NCI-H1105 treated with DMSO at 0.1 percent for 48 hours (cell line): Measurements from ENCODE around the gene PTPN9.
"Not testable (repeated sequence)": the region's sequence is repeated elsewhere in the genome, so short reads cannot be mapped to it uniquely, and the experiment has no call there.

Source experiments
- DNase-seq: peaks from one replicate; lab custom pipeline; 2025; lab: John Stamatoyannopoulos, UW

PTPN9 gene

DNA sequence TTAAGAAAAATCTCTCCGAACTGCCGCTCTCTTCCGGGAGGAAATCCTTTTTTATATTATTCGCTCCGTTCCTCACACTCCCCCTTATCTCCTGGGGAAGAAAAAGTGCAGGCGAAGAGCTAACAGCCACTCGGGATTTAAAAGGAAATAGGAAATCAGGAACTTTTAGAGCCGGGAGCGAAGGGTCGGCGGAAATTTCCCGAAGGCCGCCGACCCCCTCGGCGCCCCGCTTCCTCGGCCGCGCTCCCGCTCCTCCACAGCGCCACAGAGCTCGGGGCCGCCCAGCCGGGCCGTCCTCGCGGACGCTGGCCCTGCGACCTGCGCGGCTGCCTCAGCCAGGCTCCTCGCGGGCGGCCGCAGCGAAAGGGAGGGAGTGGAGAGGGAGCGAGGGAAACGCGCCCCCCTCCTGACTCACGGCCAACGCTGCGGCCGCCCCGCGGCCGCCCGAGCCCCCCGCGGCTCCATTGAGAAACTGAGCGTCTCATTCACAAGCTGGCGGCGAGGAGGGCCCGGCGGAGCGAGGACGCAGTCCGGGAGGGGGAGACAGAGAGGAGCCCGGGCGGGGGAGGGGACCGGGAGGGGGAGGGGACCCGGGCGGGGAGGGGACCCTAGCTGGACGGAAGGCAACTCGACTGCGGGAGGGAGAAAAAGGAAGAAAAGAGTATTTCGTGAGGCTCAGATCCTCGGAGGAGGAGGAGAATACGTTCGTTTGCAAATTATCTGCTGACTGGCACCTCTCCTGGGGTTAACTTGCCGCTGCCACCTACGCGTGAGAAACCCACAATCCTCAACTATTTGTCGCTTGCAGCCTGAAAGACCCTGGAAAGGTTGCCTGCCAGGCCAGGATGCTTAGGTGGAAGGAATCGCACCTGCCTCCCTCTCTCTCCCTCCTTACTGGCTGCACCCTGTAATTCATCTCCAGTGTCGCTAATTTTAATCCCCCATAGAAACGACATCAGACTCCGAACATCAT lies at the start of gene PTPN9:
Gene PTPN9, minus strand, starts transcription at position 368 of the 973 bp plus-strand sequence. CDS start 539 bp downstream, outside the sequence.
- peak; percentile 58 for DNase-seq

DNA sequence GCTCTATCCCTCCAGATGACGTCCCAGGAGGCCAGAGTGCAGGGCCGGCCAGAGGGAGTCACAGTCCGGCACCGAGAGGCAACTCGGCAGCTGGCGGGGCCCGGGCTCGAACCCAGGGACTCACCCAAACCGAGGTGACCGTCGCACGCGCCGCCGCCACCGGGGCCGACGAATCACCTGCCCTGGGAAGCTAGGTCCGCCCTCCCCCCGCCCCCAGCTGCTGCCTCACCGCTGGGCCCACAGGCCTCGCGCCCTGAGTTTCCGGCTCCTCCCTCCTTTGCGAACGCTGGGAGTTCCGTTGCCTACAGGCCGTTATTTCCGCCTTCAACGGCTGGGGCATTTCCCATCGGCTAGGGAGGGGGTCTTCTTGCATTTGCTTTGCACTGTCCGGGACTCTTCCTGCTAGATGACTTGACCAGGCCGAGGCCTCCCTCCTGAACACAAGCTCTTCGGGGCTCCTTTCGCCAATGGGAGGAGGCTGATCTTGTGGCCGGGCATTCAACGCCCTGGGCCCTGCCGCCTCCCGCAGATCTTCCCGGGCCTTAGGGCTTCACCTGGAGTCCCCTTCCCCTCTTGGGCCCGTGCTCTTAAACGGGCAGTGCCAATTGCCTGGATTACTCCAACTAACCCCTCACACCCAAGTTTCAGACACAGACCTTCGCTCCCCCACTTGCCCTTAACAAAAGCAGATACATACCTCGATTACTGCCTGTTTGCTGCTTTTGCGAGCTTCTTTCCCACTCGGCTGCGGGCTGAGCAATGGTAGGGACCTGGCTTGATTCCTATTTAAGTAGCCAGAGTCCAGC lies 46.6 kb upstream of the PTPN9 start, which contains the start of gene SNUPN:
Gene SNUPN, minus strand, starts transcription at position 184 of the 806 bp plus-strand sequence. CDS start 4,674 bp downstream, outside the sequence.
- peak; percentile 77 for DNase-seq

GRCh38 chr15:75622505-75622904 lies 43.4 kb upstream of the PTPN9 start:
- DNase-seq: no peak

DNA sequence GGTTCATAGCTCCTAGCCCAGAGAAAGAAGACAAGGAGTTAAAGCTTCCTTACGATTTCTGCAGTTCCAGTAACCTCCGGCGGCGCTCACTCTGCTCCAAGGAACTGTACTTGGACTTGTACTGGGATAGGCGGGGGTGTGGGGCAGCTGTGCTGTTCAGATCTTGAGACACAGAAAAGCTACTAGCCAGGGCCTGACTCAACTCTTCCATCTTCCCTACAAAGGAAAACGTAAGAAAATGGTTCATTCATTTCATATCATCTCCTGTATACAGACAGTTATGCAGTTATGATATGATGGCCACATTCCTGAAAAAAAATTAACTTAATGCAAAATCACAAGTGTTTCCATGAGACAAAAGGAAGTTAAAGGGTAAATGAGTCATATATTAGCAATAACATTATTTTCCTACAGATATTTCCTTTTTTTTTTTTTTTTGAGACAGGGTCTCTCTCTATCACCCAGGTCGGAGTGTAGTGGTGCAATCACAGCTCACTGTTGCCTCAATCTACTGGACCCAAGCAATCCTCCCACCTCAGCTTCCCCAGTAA lies 41.8 kb upstream of the PTPN9 start:
- no peak for DNase-seq

- DNase-seq: no peak
Observed at GRCh38 chr15:75620058-75620820, 41.1 kb upstream of the PTPN9 start.

DNA sequence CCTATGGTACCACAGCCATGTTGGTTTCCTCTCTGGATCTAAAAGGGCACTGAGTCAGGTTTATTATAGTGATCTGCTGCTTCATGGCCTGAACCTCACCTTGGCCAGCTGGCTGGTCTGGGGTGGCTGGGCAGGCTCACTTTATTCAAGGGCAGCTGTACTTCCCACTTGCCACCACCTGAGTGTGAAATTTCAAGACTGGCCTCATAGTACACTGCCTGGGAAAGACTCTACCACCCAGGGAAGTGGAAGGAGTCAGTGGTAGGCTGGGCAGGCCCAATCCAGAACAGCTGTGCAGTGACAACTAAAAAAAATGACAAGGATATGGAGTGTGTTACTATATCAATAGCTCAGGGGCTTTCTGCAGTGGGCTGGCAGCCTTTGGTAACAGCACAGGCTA lies 37.7 kb upstream of the PTPN9 start:
- DNase-seq: no peak

DNA sequence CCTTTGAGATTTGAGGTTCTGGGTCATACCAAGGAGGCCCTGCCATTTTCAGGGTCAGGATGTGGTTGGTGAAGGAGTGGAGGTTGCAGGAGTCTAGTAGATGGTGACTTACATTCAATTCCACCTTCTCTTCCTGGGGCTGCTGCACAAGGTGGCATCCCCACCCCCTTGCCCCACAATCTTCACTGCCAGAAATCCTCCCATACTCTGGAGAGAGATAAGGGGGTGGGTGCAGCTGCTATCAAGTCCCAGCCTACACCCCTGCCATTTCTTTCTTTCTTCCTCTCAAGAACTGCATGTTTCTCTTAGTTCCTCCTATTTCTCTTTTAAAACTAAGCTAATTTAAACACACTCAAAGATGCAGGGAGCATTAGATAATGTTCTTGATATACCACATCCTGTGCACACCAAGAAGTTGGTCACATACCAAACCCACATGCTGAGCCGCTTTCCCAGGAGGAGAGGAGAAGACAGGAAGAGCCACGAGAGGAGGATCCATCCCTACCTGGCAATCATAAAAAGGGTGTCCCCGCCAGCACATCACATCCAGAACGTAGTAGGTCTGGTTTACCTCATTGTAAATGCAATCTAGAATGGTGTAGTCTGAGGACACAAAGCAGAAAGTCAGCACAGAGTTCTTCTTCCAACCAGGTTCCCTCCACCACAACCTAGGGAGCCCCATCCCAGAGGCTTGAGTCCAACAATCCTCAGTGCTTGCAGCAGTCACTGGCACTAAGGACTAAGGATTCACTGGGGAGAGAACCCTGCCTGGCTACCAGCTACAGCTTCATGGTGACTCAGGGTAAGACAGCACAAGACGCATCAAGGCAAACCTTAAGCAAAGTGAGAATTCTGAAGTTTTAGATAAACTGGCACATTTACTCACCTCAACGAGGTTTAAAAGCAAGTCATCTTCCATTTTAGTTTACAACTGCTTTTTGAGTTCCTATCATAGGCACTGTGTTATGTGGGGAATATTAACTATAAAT lies 27.9 kb upstream of the PTPN9 start:
- DNase-seq: no peak

- no peak for DNase-seq
Observed at GRCh38 chr15:75606026-75606425, 26.9 kb upstream of the PTPN9 start.

GRCh38 chr15:75599401-75599800 lies 20.3 kb upstream of the PTPN9 start:
- DNase-seq: no peak

DNA sequence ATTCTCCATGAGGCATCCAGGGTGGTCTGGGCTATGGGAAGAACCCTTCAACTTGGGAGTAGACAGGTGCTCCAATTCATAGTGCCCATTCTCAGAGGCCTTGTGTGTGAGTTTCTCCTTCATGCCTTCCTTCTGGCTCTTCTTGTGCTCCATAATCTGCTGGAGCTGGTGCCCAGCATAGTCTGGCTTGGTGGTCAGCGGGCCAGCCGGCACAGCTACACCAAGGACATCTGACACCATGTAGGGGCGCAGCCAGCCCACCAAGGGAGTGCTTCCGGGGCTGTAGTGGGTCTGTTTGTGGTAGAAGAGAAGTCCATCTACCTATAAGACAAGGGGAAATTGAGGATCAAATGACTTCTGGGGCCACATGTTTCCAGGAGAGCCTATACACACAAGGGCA lies 19.2 kb upstream of the PTPN9 start:
- no peak for DNase-seq

GRCh38 chr15:75597667-75598341 lies 18.7 kb upstream of the PTPN9 start:
- no peak for DNase-seq

- no peak for DNase-seq
Observed at GRCh38 chr15:75596703-75597345, 17.7 kb upstream of the PTPN9 start.

GRCh38 chr15:75594276-75594675 lies 15.2 kb upstream of the PTPN9 start:
- DNase-seq: no peak

GRCh38 chr15:75591655-75592364 lies 12.7 kb upstream of the PTPN9 start:
- no peak for DNase-seq

DNA sequence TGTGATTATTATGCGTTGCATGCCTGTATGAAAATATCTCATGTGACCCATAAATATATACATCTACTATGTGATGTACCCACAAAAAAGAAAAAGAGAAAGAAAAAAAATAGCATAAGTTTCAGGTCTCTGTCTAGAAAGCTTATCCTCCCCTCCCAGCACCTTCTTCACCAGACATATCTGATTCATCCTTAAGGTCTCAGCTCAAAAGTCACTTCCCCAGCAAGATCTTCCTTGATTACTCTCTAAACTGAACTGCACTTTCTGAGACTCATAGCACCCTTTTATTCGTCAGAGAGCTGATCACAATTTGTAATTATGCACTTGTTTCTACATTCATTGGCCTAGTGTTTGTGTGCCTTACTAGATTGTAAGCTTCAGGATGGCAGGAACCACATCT lies 11.1 kb upstream of the PTPN9 start:
- DNase-seq: no peak

DNA sequence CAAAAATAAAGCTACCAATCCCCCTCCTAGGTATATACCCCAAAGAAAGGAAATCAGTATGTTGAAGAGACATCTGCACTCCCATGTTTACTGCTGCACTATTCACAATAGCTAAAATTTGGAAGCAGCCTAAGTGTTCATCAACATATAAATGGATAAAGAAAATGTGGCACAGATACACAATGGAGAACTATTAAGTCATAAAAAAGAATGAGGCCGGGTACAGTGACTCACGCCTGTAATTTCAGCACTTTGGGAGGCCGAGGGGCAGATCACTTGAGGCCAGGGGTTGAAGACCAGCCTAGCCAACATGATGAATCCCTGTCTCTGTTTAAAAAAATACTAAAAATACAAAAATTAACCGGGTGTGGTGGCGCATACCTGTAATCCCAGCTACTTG lies 10.0 kb upstream of the PTPN9 start:
- DNase-seq: no peak

- not testable (repeated sequence) for DNase-seq
Observed at GRCh38 chr15:75586422-75586821, 7.3 kb upstream of the PTPN9 start.

GRCh38 chr15:75584121-75584520 lies 5.0 kb upstream of the PTPN9 start:
- DNase-seq: no peak

DNA sequence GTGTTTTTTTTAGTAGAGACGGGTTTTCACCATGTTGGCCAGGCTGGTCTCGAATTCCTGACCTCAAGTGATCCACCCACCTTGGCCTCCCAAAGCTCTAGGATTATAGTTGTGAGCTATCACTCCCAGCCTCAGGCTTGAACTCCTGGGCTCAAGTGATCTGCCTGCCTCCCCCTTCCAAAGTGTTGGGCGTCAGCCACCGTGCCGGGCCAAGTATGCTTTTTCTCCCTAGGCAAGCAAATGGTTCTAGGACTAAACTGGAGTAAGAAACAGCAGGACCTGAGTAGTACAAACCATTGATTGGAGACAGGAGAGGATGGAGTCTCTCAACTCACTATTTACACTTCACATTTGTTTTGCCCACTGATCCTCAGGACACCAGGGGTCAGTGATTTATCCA lies 4.6 kb upstream of the PTPN9 start:
- DNase-seq: no peak
